ENCODE results near the gene EPHB1.

EPHB1 gene

GRCh38 chr3:135237371-135238143 lies 442.5 kb downstream of the EPHB1 start:
- no peak for DNase-seq

- DNase-seq: no peak
Observed at GRCh38 chr3:135238236-135238830, 443.3 kb downstream of the EPHB1 start.

GRCh38 chr3:135238871-135239614 lies 444.0 kb downstream of the EPHB1 start:
- DNase-seq: no peak

- no peak for DNase-seq
Observed at GRCh38 chr3:135239615-135239884, 444.5 kb downstream of the EPHB1 start.

GRCh38 chr3:135240426-135240825 lies 445.4 kb downstream of the EPHB1 start:
- no peak for DNase-seq

GRCh38 chr3:135242285-135242684 lies 447.2 kb downstream of the EPHB1 start:
- no peak for DNase-seq

- DNase-seq: no peak
Observed at GRCh38 chr3:135243616-135244015, 448.6 kb downstream of the EPHB1 start.

GRCh38 chr3:135246027-135246426 lies 451.0 kb downstream of the EPHB1 start:
- DNase-seq: no peak

GRCh38 chr3:135248213-135248612 lies 453.2 kb downstream of the EPHB1 start:
- no peak for DNase-seq

- DNase-seq: no peak
Observed at GRCh38 chr3:135249186-135249585, 454.1 kb downstream of the EPHB1 start.

GRCh38 chr3:135258916-135259315 lies 463.9 kb downstream of the EPHB1 start:
- no peak for DNase-seq

- DNase-seq: no peak
Observed at GRCh38 chr3:135260025-135260424, 465.0 kb downstream of the EPHB1 start.

GRCh38 chr3:135261214-135261775 lies 466.2 kb downstream of the EPHB1 start:
- no peak for DNase-seq

GRCh38 chr3:135261916-135262315 lies 466.9 kb downstream of the EPHB1 start:
- DNase-seq: no peak

GRCh38 chr3:135262441-135262840 lies 467.4 kb downstream of the EPHB1 start:
- DNase-seq: no peak

- DNase-seq: no peak
Observed at GRCh38 chr3:135263331-135263730, 468.3 kb downstream of the EPHB1 start.

GRCh38 chr3:135267487-135267886 lies 472.4 kb downstream of the EPHB1 start:
- DNase-seq: no peak

- DNase-seq: no peak
Observed at GRCh38 chr3:135268941-135269532, 474.0 kb downstream of the EPHB1 start.

- DNase-seq: no peak
Observed at GRCh38 chr3:135271177-135272025, 476.3 kb downstream of the EPHB1 start.

GRCh38 chr3:135272026-135272669 lies 477.1 kb downstream of the EPHB1 start:
- DNase-seq: no peak

- no peak for DNase-seq
Observed at GRCh38 chr3:135292162-135292561, 497.1 kb downstream of the EPHB1 start.

- no peak for DNase-seq
Observed at GRCh38 chr3:135301670-135302069, 506.6 kb downstream of the EPHB1 start.
